ENCODE data around the gene ZNF428.
"Not testable (repeated sequence)": the region's sequence is repeated elsewhere in the genome, so short reads cannot be mapped to it uniquely, and the experiment has no call there.

The ZNF428 gene

GRCh38 chr19:43619262-43620060 is at the start of gene ZNF428:
Gene ZNF428 (minus strand): TSS chr19:43619629. CDS start chr19:43614304, 5,325 bp downstream.
- peak; percentile 86 for DNase-seq

GRCh38 chr19:43668406-43669109 is 49.1 kb upstream of the ZNF428 start:
- peak; percentile 93 for DNase-seq

GRCh38 chr19:43667876-43668405 is 48.5 kb upstream of the ZNF428 start:
- no peak for DNase-seq

GRCh38 chr19:43667126-43667875 is 47.9 kb upstream of the ZNF428 start:
- DNase-seq: no peak

GRCh38 chr19:43664018-43664417 is 44.6 kb upstream of the ZNF428 start:
- DNase-seq: no peak

GRCh38 chr19:43662487-43662886 is 43.1 kb upstream of the ZNF428 start:
- DNase-seq: no peak

GRCh38 chr19:43660971-43661360 is 41.5 kb upstream of the ZNF428 start:
- DNase-seq: no peak

GRCh38 chr19:43660301-43660970 is 41.0 kb upstream of the ZNF428 start:
- DNase-seq: no peak

GRCh38 chr19:43658494-43658893 is 39.1 kb upstream of the ZNF428 start:
- no peak for DNase-seq

GRCh38 chr19:43658001-43658400 is 38.6 kb upstream of the ZNF428 start:
- DNase-seq: no peak

GRCh38 chr19:43656436-43656835 is 37.0 kb upstream of the ZNF428 start:
- no peak for DNase-seq

- no peak for DNase-seq
Observed at GRCh38 chr19:43652546-43652874, 33.1 kb upstream of the ZNF428 start.

- peak; percentile 34 for DNase-seq
Observed at GRCh38 chr19:43651758-43652545, 32.5 kb upstream of the ZNF428 start.

GRCh38 chr19:43650276-43650675 is 30.8 kb upstream of the ZNF428 start:
- not testable (repeated sequence) for DNase-seq

- DNase-seq: no peak
Observed at GRCh38 chr19:43649514-43649913, 30.1 kb upstream of the ZNF428 start.

GRCh38 chr19:43648633-43649032 is 29.2 kb upstream of the ZNF428 start:
- DNase-seq: no peak

GRCh38 chr19:43644181-43644580 is 24.8 kb upstream of the ZNF428 start:
- DNase-seq: no peak

- no peak for DNase-seq
Observed at GRCh38 chr19:43643326-43643725, 23.9 kb upstream of the ZNF428 start.

- no peak for DNase-seq
Observed at GRCh38 chr19:43642531-43642930, 23.1 kb upstream of the ZNF428 start.

GRCh38 chr19:43641333-43641732 is 21.9 kb upstream of the ZNF428 start:
- DNase-seq: no peak

GRCh38 chr19:43640424-43640757 is 21.0 kb upstream of the ZNF428 start:
- no peak for DNase-seq

Measured in stimulated activated CD4-positive, alpha-beta T cell treated with anti-CD3 and anti-CD28 coated beads, Interleukin-4, amount 100 ng/mL, for 1 hour (primary cell).